Occipital lobe (tissue), 2 donors: ENCODE data around the gene ADH7. TPM values are rescaled to one million over a fixed set of nuclear protein-coding genes. Genes with fewer than 3 reads are reported as not detected.
"Not testable (repeated sequence)": the region's sequence is repeated elsewhere in the genome, so short reads cannot be mapped to it uniquely, and the experiment has no call there.

ENCODE experiments used
- DNase-seq: peaks from one replicate; lab custom pipeline; 2025; lab: John Stamatoyannopoulos, UW
- total RNA-seq: library from RNA; depleted of rRNA; stranded (reverse); fragments of >200 nt; gene quantifications from one replicate; pipeline ENCODE4 v1.2.3, GENCODE V29; 2014

ADH7 gene
- total RNA-seq, 1 donor from 2014 or later = not detected

- DNase-seq = no peak
Measured at GRCh38 chr4:99379571-99379970, 55.6 kb downstream of the ADH7 start.

GRCh38 chr4:99378876-99379275, 56.3 kb downstream of the ADH7 start:
- DNase-seq = no peak

GRCh38 chr4:99377341-99377740, 57.8 kb downstream of the ADH7 start:
- not testable (repeated sequence) for DNase-seq

GRCh38 chr4:99372464-99372863, 62.7 kb downstream of the ADH7 start:
- not testable (repeated sequence) for DNase-seq

- not testable (repeated sequence) for DNase-seq
Measured at GRCh38 chr4:99367817-99368216, 67.3 kb downstream of the ADH7 start.

GRCh38 chr4:99366491-99366890, 68.7 kb downstream of the ADH7 start:
- DNase-seq = no peak

GRCh38 chr4:99362768-99363167, 72.4 kb downstream of the ADH7 start:
- no peak for DNase-seq

Other genes with a start within 250 kb of the ADH7 start
- not detected for gene ADH6, start 216.1 kb downstream of the ADH7 start, total RNA-seq
- not detected for gene ADH1A, start 144.4 kb downstream of the ADH7 start, total RNA-seq
- gene ADH1B, start 113.9 kb downstream of the ADH7 start, total RNA-seq = 0.16 TPM
- not detected for gene ADH1C, start 82.6 kb downstream of the ADH7 start, total RNA-seq
- not detected for gene C4orf17, start 75.7 kb upstream of the ADH7 start, total RNA-seq
- 5.6 TPM for gene TRMT10A, start 128.7 kb upstream of the ADH7 start, total RNA-seq
- 3.4 TPM for gene MTTP, start 139.5 kb upstream of the ADH7 start, total RNA-seq
- gene C4orf54, start 222.5 kb upstream of the ADH7 start, total RNA-seq = 0.47 TPM